ENCODE results near the gene GRAMD2B.

Gene GRAMD2B

DNA sequence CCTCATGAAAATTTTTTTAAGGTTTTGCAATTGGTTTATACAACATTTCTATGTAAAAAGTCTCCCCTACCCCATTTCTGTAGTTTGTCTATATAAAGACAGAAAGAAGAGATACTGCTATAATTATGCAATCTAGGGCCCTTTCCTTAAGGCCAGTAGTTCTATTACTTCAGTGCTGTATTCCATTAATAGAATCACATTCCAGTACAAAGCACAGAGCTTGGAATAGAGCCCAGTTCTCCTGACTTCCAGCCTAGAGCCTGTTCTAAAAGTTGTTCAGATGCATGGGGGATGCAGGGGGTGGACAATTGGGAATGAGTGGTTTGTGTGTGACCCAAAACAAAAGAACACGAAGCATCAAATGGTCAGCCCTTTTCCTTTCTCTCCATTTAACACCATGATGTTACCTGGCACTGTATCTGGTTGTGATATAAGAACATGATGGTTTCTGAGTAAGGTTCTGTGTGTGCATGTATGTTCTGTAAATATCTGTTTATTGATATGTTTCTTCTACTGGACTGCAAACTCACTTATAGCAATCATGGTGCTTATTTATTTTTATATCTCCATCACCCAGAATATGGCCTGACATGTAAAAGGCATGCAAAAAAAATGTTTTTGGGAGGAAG is 8.2 kb upstream of the GRAMD2B start:
- Histone ChIP-seq H3K9me3 (ENCODE audit: control insufficient read depth, insufficient read depth, low read length) (no peaks in the 10 kb centered on the region), H3K4me3 (ENCODE audit: low read depth, low read length) (no peak overlapping the region), H3K27me3 (ENCODE audit: control insufficient read depth, insufficient read depth, low read length) (no peaks in the 10 kb centered on the region), H3K4me1 (ENCODE audit: control insufficient read depth, insufficient read depth, low read length) (no peaks in the 10 kb centered on the region), H3K9ac (ENCODE audit: low read depth, low read length) (no peak overlapping the region), H3K36me3 (ENCODE audit: control insufficient read depth, insufficient read depth, low read length) (no peaks in the 10 kb centered on the region)

DNA sequence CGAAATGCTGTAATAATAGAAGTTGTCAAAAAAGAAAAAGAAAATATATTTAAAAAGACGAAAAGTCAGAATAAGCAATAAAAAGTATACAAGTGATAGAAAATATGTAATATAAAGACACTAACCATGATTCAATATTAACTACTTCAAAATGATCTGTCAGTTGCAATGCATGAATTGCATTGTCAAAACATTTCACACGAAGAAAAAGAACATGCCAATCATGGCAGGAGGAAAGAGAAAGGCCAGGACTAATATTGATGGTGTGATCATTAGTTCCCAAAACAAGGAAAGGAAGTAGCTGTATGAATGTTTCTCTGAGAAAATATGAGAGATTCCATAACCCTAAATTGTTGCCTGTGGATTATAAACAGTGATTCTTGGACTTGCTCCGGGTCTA is 7.4 kb upstream of the GRAMD2B start:
- Histone ChIP-seq H3K27me3 (ENCODE audit: control insufficient read depth, insufficient read depth, low read length) (no peaks in the 10 kb centered on the region), H3K4me1 (ENCODE audit: control insufficient read depth, insufficient read depth, low read length) (no peaks in the 10 kb centered on the region), H3K4me3 (ENCODE audit: low read depth, low read length) (no peak overlapping the region), H3K9me3 (ENCODE audit: control insufficient read depth, insufficient read depth, low read length) (no peaks in the 10 kb centered on the region), H3K9ac (ENCODE audit: low read depth, low read length) (no peak overlapping the region), H3K36me3 (ENCODE audit: control insufficient read depth, insufficient read depth, low read length) (no peaks in the 10 kb centered on the region)

DNA sequence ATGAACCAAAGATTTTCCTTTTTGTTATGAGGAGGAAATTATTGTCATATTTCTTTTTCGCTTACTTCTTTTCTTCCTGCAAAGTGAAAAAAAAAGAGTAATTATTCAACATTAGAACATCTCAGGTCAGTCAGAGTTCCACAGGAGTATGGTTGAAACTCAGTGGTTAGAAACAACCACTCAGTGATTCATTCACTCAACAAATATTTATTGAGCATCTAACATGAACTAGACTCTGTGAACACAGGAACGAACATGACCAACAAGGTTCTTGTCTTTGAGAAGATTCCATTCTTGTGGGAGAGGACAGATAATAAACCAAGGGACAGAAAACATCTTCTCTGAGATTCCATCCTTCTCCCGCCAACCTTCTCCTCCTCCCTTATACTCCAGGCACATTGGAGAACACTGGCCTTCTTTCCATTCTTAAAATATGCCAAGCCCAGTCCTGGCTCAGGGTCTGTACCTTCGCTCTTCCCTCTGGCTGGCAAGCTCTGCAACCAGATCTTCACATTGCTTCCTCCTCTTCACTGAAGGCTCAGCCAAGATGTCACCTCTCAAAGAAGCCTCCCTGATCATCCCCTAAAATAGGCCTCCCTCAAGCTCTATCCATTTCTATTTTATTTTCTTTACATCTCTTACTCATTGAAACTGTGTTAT is 6.8 kb upstream of the GRAMD2B start:
- no peaks in the 10 kb centered on the region for H3K9me3 ChIP-seq (ENCODE audit: control insufficient read depth, insufficient read depth, low read length)
- no peak overlapping the region for H3K9ac ChIP-seq (ENCODE audit: low read depth, low read length)
- H3K4me1 ChIP-seq (ENCODE audit: control insufficient read depth, insufficient read depth, low read length): no peaks in the 10 kb centered on the region
- no peaks in the 10 kb centered on the region for H3K27me3 ChIP-seq (ENCODE audit: control insufficient read depth, insufficient read depth, low read length)
- H3K4me3 ChIP-seq (ENCODE audit: low read depth, low read length): no peak overlapping the region
- no peaks in the 10 kb centered on the region for H3K36me3 ChIP-seq (ENCODE audit: control insufficient read depth, insufficient read depth, low read length)

DNA sequence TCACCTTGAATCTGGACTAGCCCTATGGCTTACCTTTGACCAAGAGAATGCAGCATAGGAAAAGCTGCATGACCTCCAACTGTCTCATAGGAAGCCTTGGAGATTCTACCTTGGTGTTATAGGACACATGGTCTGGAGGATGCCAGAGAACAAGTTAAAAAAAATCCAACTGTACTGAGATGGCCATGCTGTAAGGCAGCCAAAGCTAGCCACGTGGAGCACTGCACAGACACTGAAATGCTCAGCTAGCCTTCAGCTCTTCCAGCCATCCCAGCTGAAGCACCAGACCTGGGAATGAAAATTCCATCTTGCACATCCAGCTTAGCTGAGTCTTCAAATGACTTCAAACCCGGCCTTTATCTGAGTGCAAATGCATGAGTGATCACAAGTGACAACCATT is 6.0 kb upstream of the GRAMD2B start:
- H3K9ac ChIP-seq (ENCODE audit: low read depth, low read length): no peak overlapping the region
- H3K36me3 ChIP-seq (ENCODE audit: control insufficient read depth, insufficient read depth, low read length): no peaks in the 10 kb centered on the region
- H3K4me1 ChIP-seq (ENCODE audit: control insufficient read depth, insufficient read depth, low read length): no peaks in the 10 kb centered on the region
- H3K9me3 ChIP-seq (ENCODE audit: control insufficient read depth, insufficient read depth, low read length): no peaks in the 10 kb centered on the region
- H3K27me3 ChIP-seq (ENCODE audit: control insufficient read depth, insufficient read depth, low read length): no peaks in the 10 kb centered on the region
- H3K4me3 ChIP-seq (ENCODE audit: low read depth, low read length): no peak overlapping the region

DNA sequence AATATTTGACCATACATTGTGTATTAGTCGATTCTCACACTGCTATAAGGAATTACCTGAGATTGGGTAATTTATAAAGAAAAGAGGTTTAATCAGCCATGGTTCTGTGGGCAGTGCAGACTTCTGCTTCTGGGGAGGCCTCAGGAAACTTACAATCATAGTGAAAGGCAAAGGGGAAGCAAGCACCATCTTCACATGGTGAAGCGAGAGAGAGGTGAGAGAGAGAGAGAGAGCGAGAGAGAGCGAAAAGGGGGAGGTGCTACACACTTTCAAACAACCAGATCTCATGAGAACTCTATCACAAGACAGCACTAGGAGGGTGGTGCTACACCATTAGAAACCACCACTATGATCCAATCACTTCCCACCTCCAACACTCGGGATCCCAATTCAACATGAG is 4.1 kb upstream of the GRAMD2B start:
- Histone ChIP-seq H3K27me3 (ENCODE audit: control insufficient read depth, insufficient read depth, low read length) (no peaks in the 10 kb centered on the region), H3K9me3 (ENCODE audit: control insufficient read depth, insufficient read depth, low read length) (no peaks in the 10 kb centered on the region), H3K4me1 (ENCODE audit: control insufficient read depth, insufficient read depth, low read length) (peaks cover 5% of the 10 kb centered on the region), H3K9ac (ENCODE audit: low read depth, low read length) (no peak overlapping the region), H3K36me3 (ENCODE audit: control insufficient read depth, insufficient read depth, low read length) (no peaks in the 10 kb centered on the region), H3K4me3 (ENCODE audit: low read depth, low read length) (no peak overlapping the region)

DNA sequence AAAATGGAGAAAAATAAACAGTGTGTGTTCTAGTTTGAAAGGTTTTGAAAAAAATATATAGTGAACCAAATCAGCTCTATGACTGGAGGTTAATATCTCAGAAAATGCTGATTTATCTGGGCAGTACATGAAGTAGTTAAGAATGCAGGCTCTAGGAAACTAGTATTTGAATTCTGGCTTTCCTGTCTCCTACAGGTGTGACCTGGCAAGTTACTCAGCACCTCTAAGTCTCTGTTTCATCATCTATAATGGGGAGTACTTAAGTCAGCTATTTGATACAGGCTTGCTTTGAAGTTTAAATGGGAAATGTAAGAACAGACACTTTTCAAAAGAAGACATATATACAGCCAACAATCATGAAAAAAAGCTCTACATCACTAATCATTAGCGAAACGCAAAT is 5.2 kb downstream of the GRAMD2B start:
- Histone ChIP-seq H3K27me3 (ENCODE audit: control insufficient read depth, insufficient read depth, low read length) (no peaks in the 10 kb centered on the region), H3K4me1 (ENCODE audit: control insufficient read depth, insufficient read depth, low read length) (no peaks in the 10 kb centered on the region), H3K36me3 (ENCODE audit: control insufficient read depth, insufficient read depth, low read length) (no peaks in the 10 kb centered on the region), H3K9ac (ENCODE audit: low read depth, low read length) (no peak overlapping the region), H3K4me3 (ENCODE audit: low read depth, low read length) (no peak overlapping the region), H3K9me3 (ENCODE audit: control insufficient read depth, insufficient read depth, low read length) (no peaks in the 10 kb centered on the region)

DNA sequence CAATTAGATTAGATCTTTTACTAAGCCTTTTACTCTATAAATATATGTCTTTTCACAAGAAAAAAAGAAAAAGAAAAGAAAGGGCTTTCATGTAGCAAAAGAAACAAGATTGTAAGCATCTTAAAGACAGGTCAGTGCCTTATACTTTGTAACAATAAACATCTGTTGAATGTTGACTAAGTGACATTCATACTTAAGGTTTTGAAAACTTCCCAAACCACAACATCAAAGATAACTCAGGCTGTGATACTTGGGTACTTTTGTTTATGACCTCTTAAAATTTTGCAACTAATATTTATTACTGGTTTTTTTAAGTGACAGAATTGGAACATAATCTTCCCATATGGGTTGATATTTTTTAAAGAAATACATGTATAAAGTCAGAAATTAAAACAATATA is 7.4 kb downstream of the GRAMD2B start:
- Histone ChIP-seq H3K9ac (ENCODE audit: low read depth, low read length) (no peak overlapping the region), H3K36me3 (ENCODE audit: control insufficient read depth, insufficient read depth, low read length) (no peaks in the 10 kb centered on the region), H3K27me3 (ENCODE audit: control insufficient read depth, insufficient read depth, low read length) (no peaks in the 10 kb centered on the region), H3K9me3 (ENCODE audit: control insufficient read depth, insufficient read depth, low read length) (no peaks in the 10 kb centered on the region), H3K4me3 (ENCODE audit: low read depth, low read length) (no peak overlapping the region), H3K4me1 (ENCODE audit: control insufficient read depth, insufficient read depth, low read length) (no peaks in the 10 kb centered on the region)

DNA sequence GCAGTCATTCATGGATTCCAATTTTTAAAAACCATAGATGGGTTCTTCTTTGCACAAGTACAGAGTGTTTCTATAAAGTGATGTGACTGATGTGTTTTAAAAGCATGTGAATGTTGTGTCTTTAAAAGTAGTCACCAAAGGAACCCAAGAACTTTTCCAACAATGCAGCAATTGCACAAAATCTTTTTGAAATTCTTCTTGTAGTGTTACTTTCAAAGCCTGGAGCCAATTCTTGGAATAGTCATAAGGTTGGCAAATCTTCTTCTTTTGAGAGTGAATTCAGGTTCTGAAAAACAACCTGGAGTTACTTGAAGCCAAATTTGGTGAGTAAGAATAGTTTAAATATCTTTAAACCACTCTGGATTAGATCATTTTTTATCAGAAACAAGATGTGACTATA is 10.5 kb downstream of the GRAMD2B start:
- Histone ChIP-seq H3K4me3 (ENCODE audit: low read depth, low read length) (no peak overlapping the region), H3K27me3 (ENCODE audit: control insufficient read depth, insufficient read depth, low read length) (no peaks in the 10 kb centered on the region), H3K4me1 (ENCODE audit: control insufficient read depth, insufficient read depth, low read length) (no peaks in the 10 kb centered on the region), H3K9ac (ENCODE audit: low read depth, low read length) (no peak overlapping the region), H3K9me3 (ENCODE audit: control insufficient read depth, insufficient read depth, low read length) (no peaks in the 10 kb centered on the region), H3K36me3 (ENCODE audit: control insufficient read depth, insufficient read depth, low read length) (no peaks in the 10 kb centered on the region)

DNA sequence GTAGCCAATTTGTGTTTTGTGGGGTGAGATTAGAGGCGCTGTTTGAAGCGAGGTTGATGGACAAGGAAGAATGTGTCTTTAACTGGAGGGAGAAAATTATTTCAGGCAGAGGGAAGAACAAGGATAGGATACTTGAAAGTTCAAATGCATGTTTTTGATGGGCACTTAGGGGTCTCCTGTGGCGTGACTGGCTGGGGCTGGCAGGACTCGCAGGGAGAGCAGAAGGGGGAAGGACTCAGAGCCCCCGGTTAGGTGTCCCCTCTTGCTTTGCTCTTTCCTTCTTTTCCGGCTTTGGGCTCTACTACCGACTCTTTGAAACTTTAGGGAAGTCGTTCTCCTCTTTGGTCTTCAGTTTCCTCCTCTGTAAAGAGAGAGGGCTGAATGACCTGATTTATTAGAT is 12.1 kb downstream of the GRAMD2B start:
- Histone ChIP-seq H3K4me1 (ENCODE audit: control insufficient read depth, insufficient read depth, low read length) (no peaks in the 10 kb centered on the region), H3K9me3 (ENCODE audit: control insufficient read depth, insufficient read depth, low read length) (no peaks in the 10 kb centered on the region)

DNA sequence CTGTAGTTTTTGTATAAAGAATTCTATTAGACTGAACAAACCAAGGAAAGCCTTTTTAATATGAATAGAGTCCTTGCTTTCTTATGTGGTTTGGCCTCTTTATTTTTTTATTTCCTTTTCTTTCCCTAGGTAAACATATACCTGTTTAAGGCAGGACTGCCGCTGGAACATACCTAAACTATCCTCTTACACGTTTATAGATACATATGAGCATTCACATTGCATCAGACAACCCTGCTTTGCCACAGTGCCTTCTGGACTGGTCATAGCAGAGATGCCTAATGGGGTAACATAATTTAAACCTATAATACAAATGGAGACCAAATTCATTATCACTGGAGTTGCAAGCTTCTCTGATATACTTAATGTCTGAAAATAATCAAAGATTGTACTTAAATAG is 12.5 kb downstream of the GRAMD2B start:
- no peak overlapping the region for H3K4me3 ChIP-seq (ENCODE audit: low read depth, low read length)

More for the DNA sequence above, 12.1 kb downstream of the GRAMD2B start:
- Histone ChIP-seq H3K9ac (ENCODE audit: low read depth, low read length) (no peak overlapping the region), H3K27me3 (ENCODE audit: control insufficient read depth, insufficient read depth, low read length) (no peaks in the 10 kb centered on the region), H3K4me3 (ENCODE audit: low read depth, low read length) (no peak overlapping the region), H3K36me3 (ENCODE audit: control insufficient read depth, insufficient read depth, low read length) (no peaks in the 10 kb centered on the region)

DNA sequence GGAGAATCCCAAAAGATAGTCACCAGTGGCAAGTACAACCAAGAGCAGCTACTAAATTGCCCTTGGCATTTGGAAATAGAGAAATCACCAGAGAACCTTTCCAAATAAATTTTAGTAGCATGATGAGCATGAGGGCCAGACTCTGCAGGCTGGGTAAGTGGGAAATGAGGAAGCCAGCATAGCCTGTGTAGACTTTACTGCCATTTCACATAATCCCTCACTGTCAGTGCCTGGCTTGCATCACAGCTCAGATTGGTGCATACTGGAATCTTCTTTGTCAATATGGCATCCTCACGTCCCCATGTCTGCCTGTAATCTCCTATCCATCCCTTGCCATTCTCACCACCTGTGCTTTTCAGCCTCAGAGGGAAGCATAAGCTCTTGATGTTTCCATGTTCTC is 14.5 kb downstream of the GRAMD2B start:
- Histone ChIP-seq H3K4me1 (ENCODE audit: control insufficient read depth, insufficient read depth, low read length) (no peaks in the 10 kb centered on the region), H3K9ac (ENCODE audit: low read depth, low read length) (no peak overlapping the region), H3K9me3 (ENCODE audit: control insufficient read depth, insufficient read depth, low read length) (no peaks in the 10 kb centered on the region), H3K4me3 (ENCODE audit: low read depth, low read length) (no peak overlapping the region), H3K36me3 (ENCODE audit: control insufficient read depth, insufficient read depth, low read length) (no peaks in the 10 kb centered on the region), H3K27me3 (ENCODE audit: control insufficient read depth, insufficient read depth, low read length) (no peaks in the 10 kb centered on the region)

More for the DNA sequence above, 12.5 kb downstream of the GRAMD2B start:
- H3K9me3 ChIP-seq (ENCODE audit: control insufficient read depth, insufficient read depth, low read length): no peaks in the 10 kb centered on the region
- H3K9ac ChIP-seq (ENCODE audit: low read depth, low read length): no peak overlapping the region
- no peaks in the 10 kb centered on the region for H3K27me3 ChIP-seq (ENCODE audit: control insufficient read depth, insufficient read depth, low read length)
- H3K36me3 ChIP-seq (ENCODE audit: control insufficient read depth, insufficient read depth, low read length): no peaks in the 10 kb centered on the region
- H3K4me1 ChIP-seq (ENCODE audit: control insufficient read depth, insufficient read depth, low read length): no peaks in the 10 kb centered on the region

DNA sequence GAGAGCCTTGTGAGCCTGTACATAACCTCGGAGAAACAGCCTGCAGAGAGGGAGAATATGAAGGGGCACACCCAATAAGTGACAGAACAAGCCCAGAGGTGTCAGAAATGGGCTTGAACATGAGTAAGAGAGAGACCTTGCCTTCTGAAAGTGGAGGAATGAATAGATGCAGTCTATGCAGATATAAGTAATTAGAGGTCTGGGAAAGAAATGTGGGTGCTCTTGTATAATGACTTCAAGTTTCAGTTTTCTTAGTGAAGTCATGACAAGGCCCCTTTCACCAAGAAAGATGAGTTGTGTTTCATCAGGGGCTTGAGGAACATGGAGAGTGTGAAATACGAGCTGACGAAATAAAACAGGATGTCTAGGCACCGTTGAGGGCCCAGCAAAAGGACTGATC is 15.1 kb downstream of the GRAMD2B start:
- Histone ChIP-seq H3K9me3 (ENCODE audit: control insufficient read depth, insufficient read depth, low read length) (no peaks in the 10 kb centered on the region), H3K27me3 (ENCODE audit: control insufficient read depth, insufficient read depth, low read length) (no peaks in the 10 kb centered on the region), H3K9ac (ENCODE audit: low read depth, low read length) (no peak overlapping the region), H3K4me3 (ENCODE audit: low read depth, low read length) (no peak overlapping the region), H3K36me3 (ENCODE audit: control insufficient read depth, insufficient read depth, low read length) (no peaks in the 10 kb centered on the region), H3K4me1 (ENCODE audit: control insufficient read depth, insufficient read depth, low read length) (no peaks in the 10 kb centered on the region)

All from iPS-15b (cell line).